Esophagus muscularis mucosa (tissue), 4 donors: ENCODE results near the gene THRA. TPM values are rescaled to one million over a fixed set of nuclear protein-coding genes. Genes with fewer than 3 reads are reported as not detected.
A peak's percentile ranks its signal among the peaks of the same experiment; 100 is the strongest.

Experiments
- DNase-seq: peaks from one replicate; pipeline ENCODE4 v3.0.0-alpha.2; 2017; ENCODE audit errors: extremely low spot score
- H3K27ac ChIP-seq, 4 donors: fragments of 200-600 bp; sonication (generic); replicated peaks in 1 of 4; 1 replicate in 3 of 4; 2 replicates in 1 of 4; pipeline ENCODE4 v1.5.1; 2016 to 2019; ENCODE audit warnings: mild to moderate bottlenecking in 1 of 4
- H3K27me3 ChIP-seq, 4 donors: fragments of 200-600 bp; sonication (generic); one replicate each; pipeline versions ENCODE4 v1.5.1 to v1.6.0; 2016 to 2019
- H3K36me3 ChIP-seq, 4 donors: fragments of 200-600 bp; sonication (generic); one replicate each; pipeline ENCODE4 v1.5.1; 2016 to 2019
- H3K4me1 ChIP-seq, 4 donors: fragments of 200-600 bp; sonication (generic); one replicate each; pipeline ENCODE4 v1.5.1; 2016 to 2019
- H3K4me3 ChIP-seq, 4 donors: fragments of 200-600 bp; sonication (generic); 1 replicate in 2 of 4; 2 replicates in 2 of 4; pipeline ENCODE4 v1.5.1; 2016 to 2019; ENCODE audit warnings: mild to moderate bottlenecking in 4 of 4, moderate library complexity in 1 of 4
- H3K9me3 ChIP-seq, 4 donors: fragments of 200-600 bp; sonication (generic); 1 replicate in 3 of 4; 2 replicates in 1 of 4; pipeline ENCODE4 v1.5.1; 2016 to 2019
- CTCF ChIP-seq, 3 experiments: fragments of 200-600 bp in 2 of 3; fragments of 450-650 bp in 1 of 3; sonication (generic) in 2 of 3; IDR thresholded peaks; one replicate each; pipeline ENCODE4 v1.5.1; 2017 to 2019; ENCODE audit warnings: antibody characterized with exemption in 3 of 3, mild to moderate bottlenecking in 2 of 3, moderate library complexity in 1 of 3
- EP300 ChIP-seq: sonication (generic); formaldehyde crosslinking; IDR thresholded peaks from one replicate; pipeline ENCODE4 v1.6.1; 2017; ENCODE audit warnings: antibody characterized with exemption
- POLR2A ChIP-seq: fragments of 450-650 bp; IDR thresholded peaks from one replicate; pipeline ENCODE4 v1.6.1; 2017; ENCODE audit warnings: antibody characterized with exemption, moderate library complexity, mild to moderate bottlenecking, low read depth
- POLR2AphosphoS5 ChIP-seq, 2 donors: sonication (generic); formaldehyde crosslinking; IDR thresholded peaks; one replicate each; pipeline ENCODE4 v1.6.1; 2017; ENCODE audit warnings: antibody characterized with exemption in 2 of 2
- WGBS: methylation state at CpG from one replicate; pipeline ENCODE4 v1.1.5; 2018; 5-methylcytosine and 5-hydroxymethylcytosine counted together
- intact Hi-C: fragments of 100-400 bp; cut with DNase I; formaldehyde crosslinking; loops from one replicate; pipeline ENCODE4 v1.15.1; 2023
- total RNA-seq, 4 donors: library from RNA; depleted of rRNA; stranded (reverse); fragments of >200 nt; gene quantifications; one replicate each; pipeline versions ENCODE4 v1.1.0 to v1.2.1, GENCODE V29; 2016

The THRA gene
- total RNA-seq, 4 donors from 2014 or later = 69.7 to 112 (median 85.2) TPM

- H3K4me3 ChIP-seq = no peak overlapping the region
- H3K27ac ChIP-seq = peak overlapping the region in 3 of 4 donors; percentile 62 to 77 (median 73)
- H3K9me3 ChIP-seq = no peaks in the 10 kb centered on the region
- peaks cover 44 to 71% (median 63%) of the 10 kb centered on the region in 4 donors for H3K4me1 ChIP-seq
- 84% methylated on average over 21 of the region's 26 CpGs for WGBS
- no peaks in the 10 kb centered on the region for H3K27me3 ChIP-seq
- peaks cover 6 to 23% (median 21%) of the 10 kb centered on the region in 4 donors for H3K36me3 ChIP-seq
- TF ChIP-seq POLR2A (no peak), EP300 (no peak), POLR2AphosphoS5 (IDR thresholded peaks at IDR 0.05) (no peak), CTCF (IDR thresholded peaks at IDR 0.05) (no peak)
- intact Hi-C loops = loop anchor here (5.0 kb wide), 2 partner anchors 151 to 176 kb away; no protein-coding TSS in a partner anchor
- DNase-seq = no peak
Observed at GRCh38 chr17:40015998-40016985, 46.5 kb upstream of the THRA start.

- 43% methylated on average over 15 of the region's 15 CpGs for WGBS
- DNase-seq = no peak
- TF ChIP-seq CTCF (IDR thresholded peaks at IDR 0.05) (no peak), POLR2AphosphoS5 (IDR thresholded peaks at IDR 0.05) (no peak), EP300 (no peak), POLR2A (no peak)
- Histone ChIP-seq H3K9me3 (no peaks in the 10 kb centered on the region), H3K4me1 (peaks cover 45 to 84% (median 75%) of the 10 kb centered on the region in 4 donors), H3K27ac (peak overlapping the region; percentile 65 to 77 (median 73)), H3K4me3 (no peak overlapping the region), H3K36me3 (peaks cover 11 to 36% (median 33%) of the 10 kb centered on the region in 4 donors), H3K27me3 (no peaks in the 10 kb centered on the region)
- intact Hi-C loops = loop anchor here (5.0 kb wide), 2 partner anchors 150 to 175 kb away; no protein-coding TSS in a partner anchor
Observed at GRCh38 chr17:40017422-40018080, 45.2 kb upstream of the THRA start.

- DNase-seq = no peak
- Histone ChIP-seq H3K36me3 (peaks cover 16 to 45% (median 42%) of the 10 kb centered on the region in 4 donors), H3K4me1 (peaks cover 48 to 87% (median 81%) of the 10 kb centered on the region in 4 donors), H3K27me3 (no peaks in the 10 kb centered on the region), H3K27ac (peak overlapping the region; percentile 65 to 77 (median 73)), H3K4me3 (no peak overlapping the region), H3K9me3 (no peaks in the 10 kb centered on the region)
- TF ChIP-seq CTCF (IDR thresholded peaks at IDR 0.05) (no peak), POLR2AphosphoS5 (IDR thresholded peaks at IDR 0.05) (no peak), POLR2A (no peak), EP300 (no peak)
- intact Hi-C loops = loop anchor here (5.0 kb wide), 2 partner anchors 149 to 174 kb away; no protein-coding TSS in a partner anchor
- WGBS = 30% methylated on average over 9 of the region's 15 CpGs
Observed at GRCh38 chr17:40018211-40019121, 44.3 kb upstream of the THRA start.
